Large intestine (tissue), 3 donors: Measurements from ENCODE around the gene HSPH1. TPM values are rescaled to one million over a fixed set of nuclear protein-coding genes. Genes with fewer than 3 reads are reported as not detected.
"Not testable (repeated sequence)": the region's sequence is repeated elsewhere in the genome, so short reads cannot be mapped to it uniquely, and the experiment has no call there.

ENCODE experiments used
- DNase-seq, 2 donors: peaks; one replicate each; pipeline versions ENCODE4 v3.0.0 to v3.0.0-alpha.2; 2013
- H3K27ac ChIP-seq: one replicate; pipeline ENCODE4 v1.5.1; 2013; ENCODE audit warnings: low read length
- H3K27me3 ChIP-seq: 2 replicates; pipeline ENCODE4 v1.6.1; 2013; ENCODE audit warnings: low read length; ENCODE audit not compliant: control insufficient read depth, insufficient read depth
- H3K36me3 ChIP-seq: 2 replicates; pipeline ENCODE4 v1.6.1; 2013; ENCODE audit warnings: low read length; ENCODE audit not compliant: control insufficient read depth, insufficient read depth
- H3K4me1 ChIP-seq: one replicate; pipeline ENCODE4 v1.6.1; 2013; ENCODE audit warnings: low read length; ENCODE audit not compliant: control insufficient read depth, insufficient read depth
- H3K4me3 ChIP-seq: one replicate; pipeline ENCODE4 v1.5.1; 2013; ENCODE audit warnings: low read length
- H3K9me3 ChIP-seq: one replicate; pipeline ENCODE4 v1.6.1; 2013; ENCODE audit warnings: mild to moderate bottlenecking, low read depth, low read length, moderate library complexity; ENCODE audit not compliant: control insufficient read depth
- WGBS: methylation state at CpG from one replicate; pipeline ENCODE4 v1.1.5; 2013; ENCODE audit warnings: low lambda C conversion rate; ENCODE audit not compliant: insufficient coverage; 5-methylcytosine and 5-hydroxymethylcytosine counted together
- polyA plus RNA-seq: library from polyadenylated mRNA; unstranded; fragments of 120-200 nt; gene quantifications from one replicate; pipeline ENCODE4 v1.2.1, GENCODE V29; 2013

HSPH1 gene
- polyA plus RNA-seq, 1 donor: 65.7 TPM

DNA sequence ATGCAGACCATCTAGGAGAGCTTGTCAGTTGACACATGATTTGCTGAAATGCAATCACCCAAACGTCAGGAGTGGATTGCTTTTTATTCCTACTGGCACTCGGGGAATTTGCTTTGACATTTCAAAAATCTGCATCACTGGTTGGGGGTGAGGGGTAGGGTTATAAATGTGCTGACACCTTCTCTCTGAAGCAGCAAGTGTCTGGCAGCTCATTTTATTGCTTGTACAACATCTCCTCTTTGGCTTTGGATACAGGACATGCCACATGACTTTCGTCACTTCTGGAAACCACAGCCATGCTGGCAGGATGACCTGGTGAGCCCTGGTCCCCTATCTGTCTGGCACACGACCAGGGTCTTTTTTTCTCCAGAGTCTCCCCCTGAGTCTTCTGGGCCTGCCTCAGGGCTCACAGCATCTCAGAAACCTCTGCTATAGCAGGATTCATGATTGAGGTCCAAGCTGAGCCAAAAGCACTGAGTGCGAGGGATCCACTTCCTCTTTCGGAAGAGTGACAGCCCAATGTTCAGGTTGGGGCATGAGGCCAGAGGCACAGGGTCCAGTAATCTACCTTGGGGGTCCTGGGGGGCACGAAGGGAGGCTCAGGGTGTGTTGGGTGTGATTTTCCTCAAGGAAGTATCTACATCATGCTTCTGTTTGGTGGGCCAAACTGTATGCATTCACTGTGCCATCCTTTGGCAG, 60.1 kb downstream of the HSPH1 start:
- Histone ChIP-seq H3K4me1 (no peaks in the 10 kb centered on the region), H3K27ac (no peak overlapping the region), H3K4me3 (no peak overlapping the region), H3K9me3 (no peaks in the 10 kb centered on the region), H3K27me3 (peaks cover 16% of the 10 kb centered on the region), H3K36me3 (no peaks in the 10 kb centered on the region)
- DNase-seq: no peak
- no CpG with 5 or more reads among the region's 7 CpGs for WGBS

- H3K9me3 ChIP-seq: no peaks in the 10 kb centered on the region
- no peaks in the 10 kb centered on the region for H3K4me1 ChIP-seq
Measured at GRCh38 chr13:31100721-31101120, 61.0 kb downstream of the HSPH1 start.

DNA sequence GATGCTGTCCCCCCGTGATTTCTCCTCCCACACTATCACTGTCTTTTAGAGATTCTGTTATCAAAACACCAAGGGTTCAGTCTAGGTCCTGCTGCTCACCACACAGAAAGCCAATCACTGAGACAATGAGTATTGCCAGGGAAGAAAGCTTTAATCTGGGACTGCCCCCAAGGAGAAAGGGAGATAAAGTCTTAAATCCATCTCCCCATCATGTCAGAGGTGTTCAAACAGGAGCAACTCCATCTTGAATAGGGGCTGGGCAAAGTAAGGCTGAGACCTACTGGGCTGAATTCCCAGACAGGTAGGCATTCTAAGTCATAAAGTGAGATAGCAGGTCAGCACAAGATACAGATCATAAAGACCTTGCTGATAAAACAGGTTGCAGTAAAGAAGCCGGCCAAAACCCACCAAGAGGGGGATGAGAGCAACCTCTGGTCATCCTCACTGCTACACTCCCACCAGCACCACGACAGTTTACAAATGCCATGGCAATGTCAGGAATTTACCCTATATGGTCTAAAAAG, 63.7 kb downstream of the HSPH1 start:
- H3K4me1 ChIP-seq, H3K9me3 ChIP-seq, H3K27ac ChIP-seq, H3K36me3 ChIP-seq, H3K4me3 ChIP-seq, DNase-seq: not testable (repeated sequence)
- 0% methylated on average over 1 of the region's 3 CpGs for WGBS
- peaks cover 17% of the 10 kb centered on the region for H3K27me3 ChIP-seq

More at GRCh38 chr13:31100721-31101120, 61.0 kb downstream of the HSPH1 start:
- 100% methylated on average over 1 of the region's 7 CpGs for WGBS
- Histone ChIP-seq H3K4me3 (no peak overlapping the region), H3K36me3 (no peaks in the 10 kb centered on the region), H3K27me3 (peaks cover 17% of the 10 kb centered on the region), H3K27ac (no peak overlapping the region)
- DNase-seq: no peak

DNA sequence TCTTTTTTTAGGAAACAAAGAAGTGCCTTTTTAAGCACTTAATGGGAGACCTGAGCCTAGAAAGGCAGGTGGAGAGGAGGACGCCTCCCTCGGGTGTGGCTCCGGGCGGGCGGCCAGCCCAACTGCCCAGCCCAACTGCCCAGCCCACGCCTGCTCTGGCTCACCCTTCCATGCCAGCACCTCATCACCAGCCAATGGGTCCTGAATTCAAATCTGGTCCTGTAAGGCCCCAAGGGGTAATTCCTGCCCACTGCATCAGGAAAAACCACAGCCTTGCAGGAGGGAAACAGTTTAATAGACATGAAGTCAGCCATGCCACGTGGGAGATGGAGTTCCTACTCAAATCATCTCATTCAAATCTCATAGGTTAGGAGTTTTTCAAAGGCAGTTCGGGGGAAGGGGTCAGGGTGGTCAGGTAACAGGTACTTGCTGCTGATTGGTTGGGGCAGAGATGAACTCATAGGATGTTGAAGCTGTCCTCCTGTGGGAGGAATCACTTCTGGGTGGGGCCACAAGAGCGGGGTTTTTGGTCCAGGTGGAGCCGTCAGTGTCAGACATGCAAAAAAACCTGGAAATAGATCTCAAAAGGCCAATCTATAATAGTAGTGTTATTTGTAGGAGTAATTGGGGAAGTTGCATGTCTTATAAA, 64.9 kb downstream of the HSPH1 start:
- DNase-seq: no peak
- Histone ChIP-seq H3K9me3 (no peaks in the 10 kb centered on the region), H3K4me1 (no peaks in the 10 kb centered on the region), H3K4me3 (no peak overlapping the region), H3K27me3 (peaks cover 13% of the 10 kb centered on the region), H3K36me3 (no peaks in the 10 kb centered on the region), H3K27ac (no peak overlapping the region)
- whole genome bisulfite sequencing: no CpG with 5 or more reads among the region's 10 CpGs

GRCh38 chr13:31094331-31095015, 67.2 kb downstream of the HSPH1 start:
- Histone ChIP-seq H3K36me3 (no peaks in the 10 kb centered on the region), H3K9me3 (no peaks in the 10 kb centered on the region), H3K4me3 (no peak overlapping the region), H3K27ac (no peak overlapping the region), H3K27me3 (peaks cover 9% of the 10 kb centered on the region), H3K4me1 (no peaks in the 10 kb centered on the region)
- WGBS: no CpG with 5 or more reads among the region's 6 CpGs
- DNase-seq: no peak

GRCh38 chr13:31093145-31093885, 68.4 kb downstream of the HSPH1 start:
- no CpG with 5 or more reads among the region's 9 CpGs for WGBS
- Histone ChIP-seq H3K36me3 (no peaks in the 10 kb centered on the region), H3K4me3 (no peak overlapping the region), H3K27ac (no peak overlapping the region), H3K27me3 (peaks cover 9% of the 10 kb centered on the region), H3K4me1 (no peaks in the 10 kb centered on the region), H3K9me3 (no peaks in the 10 kb centered on the region)
- DNase-seq: no peak

GRCh38 chr13:31092646-31093045, 69.1 kb downstream of the HSPH1 start:
- Histone ChIP-seq H3K27me3 (peaks cover 9% of the 10 kb centered on the region), H3K27ac (no peak overlapping the region), H3K4me3 (no peak overlapping the region), H3K36me3 (no peaks in the 10 kb centered on the region), H3K9me3 (no peaks in the 10 kb centered on the region), H3K4me1 (no peaks in the 10 kb centered on the region)
- DNase-seq: no peak
- no CpG with 5 or more reads among the region's 5 CpGs for WGBS

DNA sequence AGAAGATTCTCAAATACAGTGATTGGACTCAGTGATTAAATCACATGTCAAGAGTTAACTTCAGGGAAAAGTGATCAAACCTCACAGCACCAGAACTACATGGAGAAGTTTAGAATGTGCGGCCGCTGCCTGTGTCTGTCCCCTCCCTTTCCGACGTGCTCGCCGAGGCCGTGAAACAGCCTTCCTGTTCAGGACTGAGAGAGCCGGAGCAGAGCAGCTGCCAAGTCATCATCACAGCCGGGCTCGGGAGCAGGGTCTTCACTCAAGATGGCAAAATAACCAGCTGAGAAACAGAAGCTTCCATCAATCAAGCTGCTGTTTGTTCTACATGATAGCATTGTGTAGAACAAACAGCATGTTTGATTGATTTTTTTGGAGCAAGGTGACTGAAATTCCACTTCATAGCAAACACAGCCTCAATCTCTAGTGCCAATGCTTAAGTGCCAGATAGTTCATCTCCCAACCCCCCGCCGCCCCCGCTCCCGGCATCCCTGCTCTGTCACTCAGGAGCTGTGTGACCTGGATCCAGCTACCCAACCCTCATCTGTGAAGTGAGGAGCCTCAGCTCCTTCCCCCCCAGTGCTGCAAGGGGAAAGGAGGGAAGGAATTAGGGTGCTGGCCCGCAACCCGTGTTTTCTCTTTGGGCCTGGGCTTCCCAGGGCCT, 70.6 kb downstream of the HSPH1 start:
- H3K4me1 ChIP-seq: no peaks in the 10 kb centered on the region
- no CpG with 5 or more reads among the region's 16 CpGs for WGBS
- no peaks in the 10 kb centered on the region for H3K36me3 ChIP-seq
- H3K27ac ChIP-seq: no peak overlapping the region
- H3K4me3 ChIP-seq: no peak overlapping the region
- peaks cover 9% of the 10 kb centered on the region for H3K27me3 ChIP-seq
- H3K9me3 ChIP-seq: no peaks in the 10 kb centered on the region
- DNase-seq: no peak

DNA sequence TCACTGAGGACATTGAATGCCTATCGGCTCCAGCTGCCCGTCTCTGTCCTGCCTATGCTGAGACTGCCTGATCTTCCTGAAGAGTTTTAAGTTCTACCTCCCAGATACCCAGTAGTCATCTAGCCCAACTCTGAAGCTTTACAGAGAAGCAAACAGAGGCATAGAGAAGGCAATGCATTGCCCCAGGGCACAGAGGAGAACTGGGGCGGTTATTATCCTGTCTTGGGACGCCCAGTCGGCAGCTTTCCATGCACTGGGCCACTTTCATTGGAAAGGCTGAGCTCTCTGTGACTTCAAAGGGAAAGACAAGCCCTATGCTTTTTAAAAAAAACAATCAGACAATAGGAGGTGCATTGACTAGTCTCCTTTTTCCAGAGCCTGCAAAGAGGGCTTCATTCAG, 71.6 kb downstream of the HSPH1 start:
- no peaks in the 10 kb centered on the region for H3K9me3 ChIP-seq
- no CpG with 5 or more reads among the region's 5 CpGs for WGBS
- DNase-seq: no peak

More for the DNA sequence above, 71.6 kb downstream of the HSPH1 start:
- Histone ChIP-seq H3K27ac (no peak overlapping the region), H3K36me3 (no peaks in the 10 kb centered on the region), H3K4me1 (no peaks in the 10 kb centered on the region), H3K27me3 (peaks cover 15% of the 10 kb centered on the region), H3K4me3 (no peak overlapping the region)
